Fibroblast of upper back skin (primary cell): ENCODE data around the gene ZNF778.
A peak's percentile ranks its signal among the peaks of the same experiment; 100 is the strongest.

ENCODE experiments used
- DNase-seq: peaks from one replicate; pipeline ENCODE4 v3.0.0-alpha.2; 2013

Gene ZNF778

DNA sequence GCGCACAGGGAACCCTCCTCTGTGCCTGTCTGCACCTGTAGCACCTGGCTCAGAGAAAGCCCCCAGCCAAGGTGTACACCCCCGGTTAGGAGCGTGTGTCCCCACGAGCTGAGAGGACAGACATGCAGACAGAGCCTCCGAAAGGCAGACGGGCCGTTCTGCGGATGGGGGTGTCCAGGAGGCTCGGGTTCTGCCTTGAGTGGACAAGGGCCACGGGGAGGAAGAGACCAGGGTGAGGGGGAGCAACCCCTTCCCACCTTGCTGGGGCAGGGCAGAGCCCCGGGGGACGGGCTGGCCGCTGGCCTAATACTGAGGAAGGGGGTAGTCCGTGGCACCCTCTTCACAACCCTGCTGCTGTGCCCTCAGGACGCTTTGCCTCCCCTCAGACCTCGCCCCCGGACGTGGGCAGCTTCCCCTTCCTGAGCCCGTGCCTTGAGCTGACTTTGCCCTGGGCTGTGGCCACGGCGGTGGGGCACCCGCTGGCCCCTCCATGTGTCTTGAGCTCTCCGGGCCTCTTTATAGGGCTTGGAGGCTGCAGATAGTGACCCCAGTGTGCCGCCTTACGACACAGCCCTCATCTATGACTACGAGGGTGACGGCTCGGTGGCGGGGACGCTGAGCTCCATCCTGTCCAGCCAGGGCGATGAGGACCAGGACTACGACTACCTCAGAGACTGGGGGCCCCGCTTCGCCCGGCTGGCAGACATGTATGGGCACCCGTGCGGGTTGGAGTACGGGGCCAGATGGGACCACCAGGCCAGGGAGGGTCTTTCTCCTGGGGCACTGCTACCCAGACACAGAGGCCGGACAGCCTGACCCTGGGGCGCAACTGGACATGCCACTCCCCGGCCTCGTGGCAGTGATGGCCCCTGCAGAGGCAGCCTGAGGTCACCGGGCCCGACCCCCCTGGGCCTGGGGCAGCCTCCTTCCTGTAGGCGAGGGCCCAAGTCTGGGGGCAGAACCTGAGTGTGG is 22.9 kb upstream of the ZNF778 start:
- no peak for DNase-seq

DNA sequence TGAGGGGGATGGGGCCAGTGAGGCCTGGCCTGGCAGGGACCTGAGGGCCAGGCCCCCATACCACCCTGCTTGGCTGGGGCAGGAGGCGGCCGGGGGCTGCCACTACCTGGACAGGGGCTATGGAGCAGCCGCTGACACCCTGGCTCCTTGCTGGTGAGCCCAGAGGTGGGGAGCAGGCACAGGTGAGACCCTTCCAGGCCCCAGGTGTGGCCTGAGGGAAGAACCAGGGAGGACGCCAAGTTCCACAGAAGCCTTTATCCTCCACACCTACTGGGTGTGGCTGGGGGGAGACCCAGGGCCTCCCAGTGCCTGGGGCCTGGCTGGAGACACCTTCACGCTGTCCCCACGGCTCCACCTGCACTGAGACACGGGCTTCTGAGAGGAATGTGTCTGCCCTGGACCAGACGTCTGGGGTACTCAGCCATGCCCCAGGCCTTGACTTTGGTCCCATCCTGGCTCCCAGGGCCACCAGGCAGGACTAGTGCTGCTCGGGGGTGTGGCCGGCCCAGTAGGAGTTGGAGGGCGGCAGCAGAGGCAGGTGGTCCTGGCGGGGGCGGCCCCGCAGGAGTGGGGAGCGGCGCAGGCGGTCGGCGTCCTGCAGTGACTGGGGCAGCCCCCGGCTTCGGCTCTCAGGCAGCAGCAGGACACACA is 21.9 kb upstream of the ZNF778 start:
- no peak for DNase-seq

DNA sequence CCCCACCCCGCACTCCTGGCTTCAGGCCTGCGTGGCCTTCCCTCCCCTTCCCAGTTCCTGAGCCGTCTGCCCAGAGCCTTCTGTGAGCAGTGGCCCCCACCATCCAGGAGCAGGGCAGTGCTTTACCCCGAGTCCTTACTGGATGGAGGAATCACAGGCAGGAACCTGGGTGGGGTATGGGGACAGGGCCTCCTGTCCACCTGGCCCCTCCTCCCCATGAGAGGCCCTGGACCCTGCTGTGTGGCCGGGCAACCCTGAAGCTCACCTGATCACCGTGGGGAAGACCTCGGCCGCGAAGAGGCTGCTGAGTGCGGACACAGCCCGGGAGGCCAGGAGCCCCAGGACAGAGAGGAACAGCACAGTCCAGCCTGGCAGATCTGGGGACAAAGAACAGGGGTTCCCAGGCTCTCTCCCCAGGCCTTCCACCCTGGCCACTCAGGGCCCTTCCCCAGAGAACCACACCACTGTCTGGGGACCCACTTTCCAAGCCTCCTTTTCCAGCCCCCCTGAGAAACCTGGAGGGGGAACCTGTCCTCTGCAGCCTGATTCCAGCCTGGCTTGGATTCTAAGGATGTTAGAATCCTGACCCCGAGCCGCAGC is 20.4 kb upstream of the ZNF778 start:
- DNase-seq, result no peak

DNA sequence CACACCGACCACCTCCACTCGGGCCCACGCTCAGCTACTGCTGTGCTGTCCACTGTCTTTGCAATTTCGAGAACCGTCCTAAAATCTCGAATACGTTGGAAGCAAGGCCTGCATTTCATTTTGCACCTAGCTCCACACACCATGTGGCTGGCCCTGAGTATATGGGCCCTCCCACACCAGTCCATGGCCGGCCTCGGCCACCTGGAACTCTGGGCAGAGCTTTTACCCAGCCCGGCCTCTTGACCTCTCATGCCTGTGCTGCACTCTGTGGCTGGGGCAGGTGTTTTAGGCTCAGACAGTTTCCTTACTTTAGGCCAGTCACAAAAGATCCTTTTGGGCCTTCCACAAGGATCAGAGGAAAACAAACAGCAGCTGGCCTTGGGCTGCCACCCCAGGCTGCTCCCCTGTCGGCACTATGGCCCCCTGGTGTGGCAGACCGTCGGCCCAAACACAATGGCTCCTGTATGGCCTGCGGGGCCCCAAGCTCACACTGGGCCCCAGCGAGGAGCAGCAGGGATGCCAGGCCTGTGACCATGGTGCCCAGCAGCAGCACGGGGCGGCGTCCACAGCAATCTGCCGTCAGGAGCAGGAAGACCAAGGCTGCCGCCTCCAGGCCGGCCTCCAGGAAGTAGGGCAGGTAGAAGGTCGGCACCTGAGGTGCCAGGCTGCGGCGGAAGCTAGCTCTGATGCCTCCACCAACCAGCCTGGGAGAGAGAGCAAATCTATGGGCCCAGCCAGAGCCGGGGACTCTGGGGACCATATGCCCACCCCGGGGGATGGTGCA is 19.7 kb upstream of the ZNF778 start:
- no peak for DNase-seq

DNA sequence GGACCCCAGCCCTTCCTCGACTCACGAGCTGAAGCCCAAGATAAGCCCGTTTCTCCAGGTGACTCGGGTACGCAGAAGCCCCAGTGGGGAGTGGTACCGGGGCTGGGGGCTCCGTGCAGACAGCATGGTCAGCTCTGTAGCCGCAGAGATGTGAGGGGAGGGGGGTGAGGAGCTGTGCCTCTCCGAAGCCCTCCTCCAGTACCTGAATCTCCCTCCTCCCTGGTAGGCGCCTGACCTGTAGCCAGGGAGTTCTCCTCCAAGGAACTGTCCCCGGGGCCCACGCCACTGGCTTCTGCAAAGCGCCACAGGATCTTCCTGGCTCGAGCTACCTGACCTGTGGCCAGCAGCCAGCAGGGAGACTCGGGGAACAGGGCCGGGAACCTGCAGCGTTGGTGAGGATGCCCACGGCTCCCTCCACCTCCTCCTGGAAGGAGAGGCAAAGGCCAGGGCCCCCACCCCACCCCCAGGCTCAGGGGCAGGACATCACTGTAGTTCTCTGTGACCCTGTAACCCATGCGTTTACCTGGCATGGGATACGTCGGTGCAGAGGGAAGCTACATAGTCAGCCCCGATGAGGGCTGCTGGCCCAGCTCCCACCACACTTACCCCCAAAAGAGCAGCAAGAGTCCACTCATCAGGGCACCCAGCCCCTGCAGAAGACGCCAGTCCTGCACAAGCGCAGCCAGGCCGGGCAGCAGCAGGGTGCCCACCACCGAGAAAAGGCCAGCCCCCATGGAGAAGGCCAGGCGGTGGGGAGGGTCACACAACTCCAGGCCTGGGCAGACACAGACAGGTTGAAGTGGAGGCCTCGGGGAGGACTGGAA is 18.9 kb upstream of the ZNF778 start:
- DNase-seq, result no peak

DNA sequence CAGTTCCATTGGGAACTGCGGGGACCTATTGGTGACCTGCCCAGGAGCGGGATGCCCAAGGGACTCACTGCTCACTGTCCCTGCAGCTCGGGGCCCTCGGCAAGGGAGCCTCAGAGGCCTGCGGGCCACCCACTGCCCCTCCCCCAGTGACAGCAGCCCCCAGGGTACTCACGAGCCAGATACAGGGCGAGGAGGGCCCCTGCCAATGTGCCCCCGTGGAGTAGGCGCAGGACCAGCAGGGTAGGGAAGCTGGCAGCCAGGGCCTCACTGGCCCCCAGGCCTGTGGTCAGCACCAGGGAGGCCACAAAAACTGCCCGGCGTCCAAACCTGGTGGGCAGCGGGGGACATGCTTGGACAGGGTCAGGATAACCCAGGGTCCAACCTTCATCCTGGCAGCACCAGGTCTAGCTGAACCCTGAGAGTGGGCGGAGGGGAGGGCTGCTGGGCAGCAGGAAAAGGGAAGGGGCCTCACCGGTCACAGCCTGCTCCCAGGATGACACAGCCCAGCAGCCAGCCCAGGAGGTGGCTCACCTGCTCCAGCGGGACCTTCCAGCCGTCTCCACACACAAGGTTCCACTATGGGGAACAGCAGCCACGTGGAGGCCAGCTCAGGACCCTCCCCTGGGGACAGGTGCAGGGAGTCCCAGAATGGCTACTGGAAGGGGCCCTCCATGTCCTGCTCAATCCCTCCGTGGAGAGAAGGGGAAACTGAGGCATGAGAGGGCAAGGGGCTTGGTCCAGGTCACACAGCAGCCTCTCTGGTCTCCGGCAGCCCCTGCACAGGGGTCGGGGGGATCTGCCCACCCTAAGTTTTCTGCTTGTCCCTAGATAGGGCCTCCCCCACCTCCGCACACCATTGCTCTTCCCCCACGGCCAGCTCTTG is 18.0 kb upstream of the ZNF778 start:
- no peak for DNase-seq

DNA sequence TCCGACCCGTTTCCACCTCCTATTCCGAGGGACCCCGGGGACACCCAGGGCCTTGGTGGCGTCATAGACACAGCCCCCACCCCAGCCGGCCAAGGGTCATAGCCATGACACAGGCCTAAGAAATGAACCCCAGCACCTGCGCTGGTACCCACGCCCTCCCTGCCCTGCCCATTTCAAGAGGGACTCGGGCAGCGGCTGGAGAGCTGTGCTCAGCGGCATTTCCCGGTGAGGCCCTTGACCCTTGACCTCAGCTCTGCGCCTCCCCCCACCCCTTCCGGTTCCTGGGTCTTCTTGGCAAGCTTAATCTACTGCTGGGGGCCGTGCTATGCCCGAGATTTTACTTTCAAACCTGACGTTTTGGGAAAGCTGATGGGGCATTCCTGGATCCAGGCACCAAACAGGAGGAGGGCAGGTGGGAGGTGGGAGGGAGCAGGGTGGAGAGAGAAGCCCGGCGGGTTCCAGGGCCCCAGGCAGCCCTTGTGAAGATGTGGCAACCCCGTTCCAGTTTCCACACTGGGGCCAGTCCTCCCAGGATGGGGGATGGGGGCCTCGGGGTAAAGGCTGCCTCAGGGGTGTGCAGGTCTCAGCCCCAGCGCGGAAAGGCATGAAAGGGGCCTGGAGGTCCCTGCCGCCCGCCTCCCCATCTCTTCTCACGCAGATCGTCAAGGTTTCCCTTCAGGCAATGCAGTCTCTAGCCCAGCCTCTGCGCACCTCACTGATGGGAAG is 17.2 kb upstream of the ZNF778 start, which contains the start of gene SLC22A31:
TSS of gene SLC22A31 (minus strand) at position 414 of the 726 bp plus-strand sequence. CDS start at position 378, 36 bp downstream.
- DNase-seq, result no peak

DNA sequence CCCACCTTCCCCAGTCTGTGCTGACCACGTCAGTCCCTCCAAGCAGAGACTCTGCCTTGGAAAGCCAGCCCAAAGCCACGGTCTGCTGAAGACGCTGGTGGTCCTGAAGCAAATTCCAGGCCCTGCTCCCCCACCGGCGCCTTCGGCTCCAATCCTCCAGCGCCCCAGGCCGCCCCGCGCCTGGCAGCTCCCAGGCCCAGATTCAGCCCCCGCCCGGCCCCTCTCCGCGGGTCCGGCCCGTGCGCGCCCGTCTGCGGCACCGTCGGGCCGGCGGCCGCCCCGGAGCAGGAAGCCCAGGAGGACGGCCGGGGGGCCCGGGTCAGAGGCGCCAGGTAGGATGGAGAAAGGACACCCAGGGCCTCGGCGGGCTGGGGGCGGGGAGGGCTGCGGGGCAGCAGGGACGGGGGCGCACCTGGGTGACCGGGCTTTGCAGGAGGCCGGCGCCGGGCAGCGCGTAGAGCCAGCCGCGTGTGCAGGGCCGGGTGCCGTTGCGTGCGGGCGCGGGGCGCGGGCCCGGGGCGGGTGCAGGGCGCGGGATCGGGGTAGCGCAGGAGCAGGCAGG is 16.6 kb upstream of the ZNF778 start:
- DNase-seq, result no peak

DNA sequence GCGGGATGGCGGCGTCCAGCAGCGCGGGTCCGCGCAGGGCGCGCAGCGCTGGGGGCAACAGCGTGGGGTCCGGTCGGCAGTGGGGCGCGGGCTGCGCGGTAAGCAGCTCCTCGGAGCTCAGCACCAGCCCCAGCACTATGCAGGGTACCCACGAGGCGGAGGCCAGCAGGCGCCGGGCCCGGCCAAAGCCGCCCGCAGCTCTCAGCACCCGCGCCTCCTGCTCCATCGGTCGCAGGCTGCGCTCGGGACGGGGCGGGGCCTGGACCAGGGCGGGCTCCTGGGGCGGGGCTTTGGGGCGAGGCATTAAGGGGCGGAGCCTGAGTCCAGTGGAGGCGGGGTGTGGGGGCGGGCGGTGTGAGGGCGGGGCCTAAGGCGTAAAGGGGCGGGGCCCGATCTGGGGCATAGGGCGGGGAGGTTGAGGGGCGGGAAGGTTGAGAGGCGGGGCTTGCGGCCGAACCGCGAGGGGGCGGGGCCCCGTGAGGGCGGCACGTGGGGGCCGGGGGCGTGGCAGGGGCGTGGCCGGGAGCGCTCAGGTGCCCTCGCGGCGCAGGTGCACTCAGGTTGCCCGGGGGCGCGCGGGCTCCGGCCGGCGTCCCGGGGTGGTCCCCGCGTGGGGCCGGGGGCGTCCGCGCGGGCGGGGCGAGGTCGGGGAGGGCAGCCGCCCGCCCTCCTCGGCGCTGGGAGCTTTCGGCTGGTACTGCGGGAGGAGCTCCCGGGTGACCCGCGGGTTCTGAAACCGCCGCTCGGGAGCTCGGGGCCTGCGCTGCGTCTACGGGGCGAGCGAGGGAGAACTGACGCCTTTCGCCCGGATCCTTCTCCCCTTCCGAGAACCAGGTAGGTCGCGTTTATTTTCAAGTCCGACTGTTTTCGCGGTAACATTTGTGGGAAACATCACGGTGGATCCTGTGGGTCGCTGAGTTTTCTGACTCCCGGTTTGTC is 15.8 kb upstream of the ZNF778 start:
- peak; percentile 55 for DNase-seq

DNA sequence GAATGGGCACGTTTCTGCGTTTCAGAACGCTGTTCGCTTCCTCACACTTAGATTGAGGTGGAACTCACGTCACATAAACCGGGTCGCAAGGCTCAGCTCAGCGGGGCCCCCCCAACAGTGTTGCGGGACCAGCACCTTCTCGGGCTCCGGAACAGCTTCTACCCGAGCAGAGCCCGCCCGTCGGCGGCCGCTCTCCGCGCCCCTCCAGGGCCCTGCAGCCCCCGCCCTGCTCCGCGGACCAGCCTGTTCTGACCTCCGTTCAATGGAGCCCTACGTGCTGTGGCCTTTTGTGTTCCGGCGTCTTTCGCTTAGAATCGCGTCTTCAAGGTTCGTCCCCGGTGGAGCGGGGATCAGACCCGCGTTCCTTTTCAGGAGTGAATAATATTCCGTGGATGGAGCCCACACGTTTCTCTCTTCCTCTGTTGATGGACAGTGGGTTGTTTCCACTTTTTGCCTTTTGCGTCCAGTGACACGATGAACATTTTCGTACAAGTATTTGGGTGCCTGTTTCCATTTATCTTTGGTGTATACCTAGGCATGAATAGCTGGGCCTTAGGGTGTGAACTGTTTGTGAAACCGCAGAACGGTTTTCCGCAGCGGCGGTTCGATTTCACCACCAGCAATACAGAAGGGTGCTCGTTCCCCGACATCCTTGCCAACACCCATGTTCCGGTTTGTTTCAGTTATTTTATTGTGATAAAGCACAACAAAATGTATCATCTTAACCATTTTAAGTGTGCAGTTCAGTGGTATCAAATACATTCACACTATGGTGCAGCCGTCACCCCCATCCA is 14.9 kb upstream of the ZNF778 start:
- DNase-seq, result no peak

DNA sequence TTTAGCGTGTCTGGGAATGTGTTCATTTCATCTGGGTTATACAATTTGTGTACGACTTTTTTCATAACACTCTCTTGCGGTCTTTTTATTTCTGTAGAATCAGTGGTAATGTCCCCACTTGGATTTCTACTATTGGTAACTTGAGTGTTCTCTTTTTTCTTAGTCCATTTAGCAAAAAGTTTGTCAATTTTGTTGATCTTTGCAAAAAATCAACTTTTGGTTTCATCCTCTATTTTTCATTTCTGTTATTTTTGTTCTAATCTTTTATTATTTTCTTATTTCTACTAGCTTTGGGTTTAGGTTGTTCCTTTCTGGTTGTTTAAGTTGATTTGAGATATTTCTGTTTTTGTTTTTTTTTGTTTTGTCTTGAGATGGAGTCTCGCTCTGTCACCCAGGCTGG is 9.5 kb upstream of the ZNF778 start:
- DNase-seq, result no peak

DNA sequence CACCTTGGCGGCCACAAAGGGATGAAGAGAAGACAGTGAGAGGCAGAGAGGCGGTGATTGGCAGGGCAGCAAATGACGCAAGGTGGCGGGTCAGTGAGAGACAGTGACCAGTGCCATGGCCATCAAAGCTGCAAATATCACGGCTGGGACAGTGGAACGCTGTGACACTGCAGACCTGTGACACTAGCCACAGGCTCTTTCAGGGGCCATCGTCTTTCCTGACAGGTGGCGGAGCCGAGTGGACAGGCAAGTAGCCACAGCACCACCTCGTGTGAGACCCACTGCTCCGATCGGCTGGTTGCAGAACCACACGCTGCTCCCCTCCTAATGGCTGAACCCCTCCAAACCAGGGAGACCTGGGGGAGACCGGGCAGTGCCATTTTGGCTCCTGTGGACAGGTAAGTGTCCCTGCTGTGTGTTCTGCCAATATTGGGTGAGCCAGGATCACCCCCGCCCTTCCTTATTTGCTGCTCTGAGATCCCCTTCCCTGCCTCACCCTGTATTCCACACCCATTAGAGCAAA is 7.9 kb upstream of the ZNF778 start:
- DNase-seq, result no peak

DNA sequence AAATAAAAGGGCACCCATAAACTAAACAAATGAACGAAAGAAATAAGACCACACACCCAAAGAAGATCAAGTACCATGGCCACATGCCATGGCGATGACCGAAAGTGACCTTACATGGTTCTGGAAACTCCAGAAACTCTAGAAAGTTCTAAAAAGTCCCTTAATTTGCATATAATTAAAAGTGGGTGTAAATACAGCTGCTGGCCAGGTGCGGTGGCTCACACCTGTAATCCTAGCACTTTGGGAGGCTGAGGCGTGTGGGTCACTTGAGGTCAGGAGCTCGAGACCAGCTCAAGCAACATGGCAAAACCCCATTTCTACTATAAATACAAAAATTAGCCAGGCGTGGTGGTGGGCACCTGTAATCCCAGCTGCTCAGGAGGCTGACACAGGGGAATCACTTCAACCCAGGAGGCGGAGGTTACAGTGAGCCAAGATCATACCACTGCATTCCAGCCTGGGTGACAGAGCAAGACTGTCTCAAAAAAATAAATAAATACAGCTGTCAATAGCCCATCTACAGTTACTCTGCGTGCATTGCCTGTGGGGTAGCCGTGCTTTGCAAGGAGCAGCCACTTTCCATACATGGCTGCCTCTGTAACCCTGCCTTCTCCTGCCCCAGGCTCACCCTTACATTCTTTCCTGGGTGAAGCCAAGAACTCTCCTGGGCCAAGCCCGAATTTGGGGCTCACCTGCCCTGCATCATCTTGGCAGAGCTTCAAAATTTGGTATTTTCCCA is 7.2 kb upstream of the ZNF778 start:
- DNase-seq, result no peak

DNA sequence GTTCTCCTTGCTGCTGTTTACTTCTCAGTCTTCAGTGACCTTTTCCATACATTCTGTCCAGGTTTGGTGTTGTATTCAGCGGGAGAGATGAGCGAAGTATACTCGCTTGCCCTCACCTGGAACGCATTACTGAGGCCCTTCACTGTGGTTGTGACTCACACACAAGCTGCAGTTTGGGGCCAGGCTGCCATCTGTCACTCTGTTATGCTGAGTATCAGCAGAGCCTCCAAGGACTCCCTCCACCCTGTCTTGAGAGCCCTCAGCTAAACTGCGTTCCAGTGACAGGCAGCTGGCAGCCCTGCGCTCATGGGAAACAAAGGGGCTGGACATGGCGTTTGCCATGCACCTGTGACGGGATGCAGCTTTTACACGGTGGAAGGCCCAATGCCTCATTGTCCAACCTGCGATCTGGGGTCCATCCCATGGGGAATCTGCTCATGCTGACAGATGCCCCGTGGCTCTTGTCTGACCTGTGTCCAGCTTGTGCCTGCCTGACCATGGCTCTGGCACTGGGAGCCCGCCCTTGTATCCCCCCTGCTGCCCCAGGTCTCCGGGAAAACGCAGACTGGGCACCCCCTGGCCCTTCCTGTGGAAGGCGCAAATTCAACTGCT is 6.5 kb upstream of the ZNF778 start:
- peak; percentile 55 for DNase-seq

DNA sequence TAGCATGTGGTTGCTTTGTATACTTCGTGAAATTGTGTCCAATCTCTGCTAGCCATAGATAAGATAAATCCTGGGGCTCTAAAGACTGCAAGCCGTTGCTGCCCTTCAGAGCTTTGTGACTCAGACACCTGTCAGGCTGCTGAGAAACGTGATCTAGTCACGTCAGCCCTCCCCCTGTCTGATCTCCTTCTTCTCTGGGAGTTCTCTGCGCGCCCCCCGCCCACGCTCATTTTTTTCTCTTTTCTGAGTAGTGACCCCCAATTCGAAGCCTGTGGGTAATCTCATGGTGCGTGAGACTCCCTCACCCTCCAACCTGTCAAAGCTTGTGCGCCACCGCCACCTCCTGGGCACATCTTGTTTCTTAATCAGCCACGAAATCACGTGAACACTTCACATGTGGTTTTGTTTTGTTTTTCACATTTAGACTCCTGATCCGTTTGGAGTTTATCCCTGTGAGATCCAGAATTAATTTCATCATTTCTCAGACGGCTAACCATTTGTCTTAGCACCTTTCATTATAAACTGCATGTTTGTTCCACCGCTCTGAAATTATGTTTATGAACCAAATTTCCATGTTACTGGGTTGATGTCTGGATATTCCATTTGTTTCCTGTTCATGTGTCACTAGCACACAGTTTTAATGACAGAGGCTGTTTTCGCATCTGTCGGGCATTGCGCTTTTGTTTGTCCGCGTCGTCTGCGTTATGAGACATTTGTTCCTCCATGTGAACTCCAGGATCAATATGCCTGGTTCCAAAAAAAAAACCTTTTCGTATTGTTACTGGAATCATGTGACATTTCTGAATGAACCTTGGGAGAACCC is 977 bp upstream of the ZNF778 start:
- DNase-seq, result peak; percentile 70

DNA sequence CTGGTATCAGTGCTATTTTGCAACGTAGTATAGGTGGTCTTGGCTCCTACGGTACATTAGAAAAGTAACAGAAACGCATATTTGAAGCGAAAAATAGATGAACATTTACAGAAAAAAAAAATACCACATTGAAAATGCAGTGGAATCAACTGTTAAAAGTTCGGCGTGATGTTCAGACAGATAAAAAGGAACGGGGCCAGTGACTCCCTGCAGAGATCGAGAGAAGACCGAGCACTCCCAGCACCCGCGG is 440 bp upstream of the ZNF778 start:
- DNase-seq, result no peak
